SJCRH30 (cell line): Measurements from ENCODE around the gene DRICH1. TPM values are rescaled to one million over a fixed set of nuclear protein-coding genes. Genes with fewer than 3 reads are reported as not detected.
"Not testable (repeated sequence)": the region's sequence is repeated elsewhere in the genome, so short reads cannot be mapped to it uniquely, and the experiment has no call there.

ENCODE experiments used
- DNase-seq, 2 experiments: peaks; one replicate each; pipeline ENCODE4 v3.0.0-alpha.2; 2015 to 2020
- H3K27ac ChIP-seq: fragments of 250-450 bp; sonication (Bioruptor Pico); 2 replicates; pipeline ENCODE4 v1.5.1; 2020; ENCODE audit warnings: mild to moderate bottlenecking, moderate library complexity
- H3K27me3 ChIP-seq: fragments of 250-450 bp; sonication (Bioruptor Pico); 2 replicates; pipeline ENCODE4 v1.5.1; 2020; ENCODE audit warnings: mild to moderate bottlenecking, moderate library complexity
- H3K36me3 ChIP-seq: fragments of 250-450 bp; sonication (Bioruptor Pico); 2 replicates; pipeline ENCODE4 v1.5.1; 2020; ENCODE audit warnings: mild to moderate bottlenecking, moderate library complexity
- H3K4me1 ChIP-seq: fragments of 250-450 bp; sonication (Bioruptor Pico); 2 replicates; pipeline ENCODE4 v1.5.1; 2020; ENCODE audit warnings: mild to moderate bottlenecking, moderate library complexity
- H3K4me3 ChIP-seq: fragments of 250-450 bp; sonication (Bioruptor Pico); 2 replicates; pipeline ENCODE4 v1.5.1; 2020; ENCODE audit warnings: mild to moderate bottlenecking, moderate library complexity
- H3K9me3 ChIP-seq: fragments of 250-450 bp; sonication (Bioruptor Pico); replicated peaks from 2 replicates; pipeline ENCODE4 v1.5.1; 2020; ENCODE audit warnings: mild to moderate bottlenecking, moderate library complexity
- total RNA-seq: library from RNA; depleted of rRNA; stranded (reverse); fragments of >200 nt; shearing (Covaris generic); gene quantifications from 2 replicates; pipeline ENCODE4 v1.2.3, GENCODE V29; 2014

The DRICH1 gene
- total RNA-seq, 1 experiment from 2014 or later, result not detected

- not testable (repeated sequence) for DNase-seq, H3K27me3 ChIP-seq, H3K4me3 ChIP-seq, H3K9me3 ChIP-seq, H3K4me1 ChIP-seq, H3K27ac ChIP-seq, H3K36me3 ChIP-seq
Measured at GRCh38 chr22:23573106-23573505, 59.0 kb downstream of the DRICH1 start.

- H3K36me3 ChIP-seq, result no peaks in the 10 kb centered on the region
- H3K27me3 ChIP-seq, result no peaks in the 10 kb centered on the region
- DNase-seq, result no peak
- H3K27ac ChIP-seq, result no peak overlapping the region
- H3K4me3 ChIP-seq, result no peak overlapping the region
- H3K9me3 ChIP-seq, result no peaks in the 10 kb centered on the region
- no peaks in the 10 kb centered on the region for H3K4me1 ChIP-seq
Measured at GRCh38 chr22:23571486-23571885, 60.6 kb downstream of the DRICH1 start.

- H3K36me3 ChIP-seq, result no peaks in the 10 kb centered on the region
- no peaks in the 10 kb centered on the region for H3K4me1 ChIP-seq
- H3K27ac ChIP-seq, result no peak overlapping the region
- H3K9me3 ChIP-seq, result no peaks in the 10 kb centered on the region
- H3K4me3 ChIP-seq, result no peak overlapping the region
- DNase-seq, result no peak
- peaks cover 4% of the 10 kb centered on the region; the same call in 1 of the 2 replicates for H3K27me3 ChIP-seq
Measured at GRCh38 chr22:23570681-23571080, 61.4 kb downstream of the DRICH1 start.

- Histone ChIP-seq H3K4me1 (no peaks in the 10 kb centered on the region), H3K27ac (no peak overlapping the region), H3K27me3 (peaks cover 7% of the 10 kb centered on the region; the same call in 1 of the 2 replicates), H3K36me3 (no peaks in the 10 kb centered on the region), H3K9me3 (no peaks in the 10 kb centered on the region), H3K4me3 (no peak overlapping the region)
- DNase-seq, result no peak
Measured at GRCh38 chr22:23569716-23570115, 62.4 kb downstream of the DRICH1 start.

GRCh38 chr22:23569291-23569690 lies 62.8 kb downstream of the DRICH1 start:
- Histone ChIP-seq H3K4me1 (no peaks in the 10 kb centered on the region), H3K36me3 (no peaks in the 10 kb centered on the region), H3K27ac (no peak overlapping the region), H3K9me3 (no peaks in the 10 kb centered on the region), H3K4me3 (no peak overlapping the region), H3K27me3 (peaks cover 7% of the 10 kb centered on the region; the same call in 1 of the 2 replicates)
- DNase-seq, result no peak

- H3K27me3 ChIP-seq, result peaks cover 7% of the 10 kb centered on the region; the same call in 1 of the 2 replicates
- no peak for DNase-seq
- no peaks in the 10 kb centered on the region for H3K9me3 ChIP-seq
- H3K36me3 ChIP-seq, result no peaks in the 10 kb centered on the region
- H3K27ac ChIP-seq, result no peak overlapping the region
- H3K4me1 ChIP-seq, result no peaks in the 10 kb centered on the region
- H3K4me3 ChIP-seq, result no peak overlapping the region
Measured at GRCh38 chr22:23566705-23567475, 65.2 kb downstream of the DRICH1 start.

- Histone ChIP-seq H3K4me3 (no peak overlapping the region), H3K27me3 (peaks cover 7% of the 10 kb centered on the region; the same call in 1 of the 2 replicates), H3K9me3 (no peaks in the 10 kb centered on the region), H3K27ac (no peak overlapping the region), H3K4me1 (no peaks in the 10 kb centered on the region), H3K36me3 (no peaks in the 10 kb centered on the region)
- DNase-seq, result no peak
Measured at GRCh38 chr22:23565915-23566704, 66.0 kb downstream of the DRICH1 start.

GRCh38 chr22:23565305-23565914 lies 66.7 kb downstream of the DRICH1 start:
- Histone ChIP-seq H3K36me3 (no peaks in the 10 kb centered on the region), H3K9me3 (no peaks in the 10 kb centered on the region), H3K4me3 (no peak overlapping the region), H3K27me3 (peaks cover 7% of the 10 kb centered on the region; the same call in 1 of the 2 replicates), H3K27ac (no peak overlapping the region), H3K4me1 (no peaks in the 10 kb centered on the region)
- DNase-seq, result no peak

GRCh38 chr22:23564276-23564675 lies 67.8 kb downstream of the DRICH1 start:
- Histone ChIP-seq H3K27me3 (peaks cover 7% of the 10 kb centered on the region; the same call in 1 of the 2 replicates), H3K27ac (no peak overlapping the region), H3K9me3 (no peaks in the 10 kb centered on the region), H3K4me3 (no peak overlapping the region), H3K36me3 (no peaks in the 10 kb centered on the region), H3K4me1 (no peaks in the 10 kb centered on the region)
- DNase-seq, result no peak

GRCh38 chr22:23563111-23563510 lies 69.0 kb downstream of the DRICH1 start:
- Histone ChIP-seq H3K9me3 (no peaks in the 10 kb centered on the region), H3K27me3 (peaks cover 7% of the 10 kb centered on the region; the same call in 1 of the 2 replicates), H3K27ac (no peak overlapping the region), H3K4me3 (no peak overlapping the region), H3K4me1 (no peaks in the 10 kb centered on the region), H3K36me3 (no peaks in the 10 kb centered on the region)
- DNase-seq, result no peak

- H3K27me3 ChIP-seq, result peaks cover 7% of the 10 kb centered on the region; the same call in 1 of the 2 replicates
- no peak overlapping the region for H3K27ac ChIP-seq
- no peaks in the 10 kb centered on the region for H3K36me3 ChIP-seq
- H3K9me3 ChIP-seq, result no peaks in the 10 kb centered on the region
- no peaks in the 10 kb centered on the region for H3K4me1 ChIP-seq
- DNase-seq, result no peak
- H3K4me3 ChIP-seq, result no peak overlapping the region
Measured at GRCh38 chr22:23562186-23562585, 69.9 kb downstream of the DRICH1 start.

GRCh38 chr22:23561025-23561510 lies 71.1 kb downstream of the DRICH1 start:
- not testable (repeated sequence) for H3K4me1 ChIP-seq, H3K27ac ChIP-seq, DNase-seq, H3K4me3 ChIP-seq, H3K9me3 ChIP-seq, H3K36me3 ChIP-seq, H3K27me3 ChIP-seq

GRCh38 chr22:23560215-23560614 lies 71.9 kb downstream of the DRICH1 start:
- not testable (repeated sequence) for H3K36me3 ChIP-seq, H3K4me3 ChIP-seq, H3K27ac ChIP-seq, H3K27me3 ChIP-seq, DNase-seq, H3K9me3 ChIP-seq, H3K4me1 ChIP-seq
